NCI-H82 treated with DMSO at 0.1 percent for 48 hours (cell line): ENCODE data around the gene CPSF4L.

Source experiments
- DNase-seq: peaks from one replicate; lab custom pipeline; 2025; ENCODE audit not compliant: unreplicated experiment; lab: John Stamatoyannopoulos, UW

Gene CPSF4L

GRCh38 chr17:73290399-73291259, 28.9 kb upstream of the CPSF4L start:
- no peak for DNase-seq

DNA sequence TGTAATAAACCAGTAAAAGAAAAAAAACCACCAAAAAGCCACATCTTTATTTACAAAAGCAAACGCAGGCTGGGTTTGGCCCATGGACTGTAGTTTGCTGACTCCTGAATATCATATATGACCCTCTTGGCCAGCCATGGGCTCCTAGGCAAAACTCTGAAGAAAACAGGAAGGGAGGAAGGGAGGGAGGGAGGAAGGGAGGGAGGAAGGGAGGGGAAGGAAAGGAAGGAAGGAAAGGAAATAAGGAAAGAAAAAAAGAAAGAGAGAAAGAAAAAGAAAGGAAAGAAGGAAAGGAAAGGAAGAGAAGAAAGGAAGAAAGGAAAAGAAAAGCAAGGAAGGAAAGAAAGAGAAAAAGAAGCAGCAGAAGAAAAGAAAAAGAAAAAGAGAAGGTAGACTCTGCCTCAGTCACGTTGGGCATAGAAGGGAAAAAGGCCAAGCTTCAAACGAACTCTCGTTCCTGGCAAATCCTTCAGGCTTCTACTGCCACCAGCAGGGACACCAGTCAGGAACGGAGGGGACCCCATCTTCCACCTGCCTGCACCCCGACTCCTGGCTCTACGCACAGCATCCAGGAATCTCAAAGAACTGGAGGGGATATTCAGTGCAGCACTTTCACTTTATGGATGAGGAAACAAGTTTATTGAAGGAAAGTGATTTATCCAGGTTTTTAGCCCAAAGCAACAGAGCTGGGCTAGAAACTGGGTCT, 28.0 kb upstream of the CPSF4L start:
- DNase-seq: no peak

DNA sequence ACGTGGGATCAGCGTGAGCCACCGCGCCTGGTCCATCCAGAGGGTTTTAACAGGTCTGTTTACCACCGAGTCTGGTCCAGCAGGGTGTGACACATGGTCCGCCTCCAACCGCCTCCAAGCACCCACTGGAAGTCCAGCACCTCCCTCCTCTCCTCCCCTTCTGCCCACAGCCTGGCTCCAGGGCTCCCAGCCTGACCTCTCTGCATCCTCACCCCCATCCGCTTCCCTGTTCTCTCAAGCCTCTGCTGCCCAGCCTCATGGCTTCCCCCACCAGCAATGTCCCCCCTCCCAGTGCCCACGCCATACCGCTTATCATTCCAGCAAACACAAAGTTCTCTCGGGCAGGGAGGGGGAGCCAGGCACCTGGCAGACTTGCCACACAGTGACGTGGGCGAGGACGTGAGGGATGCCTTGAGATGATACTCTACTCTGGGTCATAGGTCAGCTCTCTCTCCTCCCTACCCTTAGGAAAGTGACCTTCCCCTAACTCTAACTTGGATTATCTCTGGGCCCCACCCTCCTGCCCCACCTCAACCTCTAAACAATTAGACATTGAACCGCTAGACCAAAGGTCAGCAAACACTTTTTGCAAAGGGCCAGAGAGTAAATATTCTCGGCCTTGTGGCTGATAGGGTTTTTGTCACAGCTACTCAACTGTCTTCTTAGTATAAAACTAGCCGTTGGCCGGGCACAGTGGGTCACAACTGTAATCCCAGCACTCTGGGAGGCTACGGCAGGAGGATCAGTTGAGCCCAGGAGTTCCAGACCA, 27.0 kb upstream of the CPSF4L start:
- no peak for DNase-seq

DNA sequence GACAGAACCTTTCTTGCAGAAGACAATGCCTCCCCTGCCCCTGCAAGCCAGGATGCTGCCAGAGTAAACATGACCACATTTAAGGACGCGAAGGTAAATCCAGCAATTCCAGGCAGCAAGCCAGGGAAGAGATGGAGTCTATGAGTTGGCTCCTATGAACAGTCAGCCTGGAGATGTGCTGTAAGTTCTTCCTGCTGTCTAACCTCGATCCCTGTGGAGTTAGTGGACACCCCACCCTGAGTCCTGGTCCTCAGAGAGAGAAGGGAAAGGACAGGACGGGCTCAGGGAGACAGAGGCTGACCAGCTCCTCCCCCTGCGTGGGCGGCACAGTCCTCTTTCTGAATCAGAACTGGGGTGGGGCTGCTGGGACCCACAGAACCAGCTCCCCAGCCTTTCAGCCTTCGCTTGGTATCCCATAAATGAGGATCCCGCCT, 25.2 kb upstream of the CPSF4L start:
- no peak for DNase-seq

DNA sequence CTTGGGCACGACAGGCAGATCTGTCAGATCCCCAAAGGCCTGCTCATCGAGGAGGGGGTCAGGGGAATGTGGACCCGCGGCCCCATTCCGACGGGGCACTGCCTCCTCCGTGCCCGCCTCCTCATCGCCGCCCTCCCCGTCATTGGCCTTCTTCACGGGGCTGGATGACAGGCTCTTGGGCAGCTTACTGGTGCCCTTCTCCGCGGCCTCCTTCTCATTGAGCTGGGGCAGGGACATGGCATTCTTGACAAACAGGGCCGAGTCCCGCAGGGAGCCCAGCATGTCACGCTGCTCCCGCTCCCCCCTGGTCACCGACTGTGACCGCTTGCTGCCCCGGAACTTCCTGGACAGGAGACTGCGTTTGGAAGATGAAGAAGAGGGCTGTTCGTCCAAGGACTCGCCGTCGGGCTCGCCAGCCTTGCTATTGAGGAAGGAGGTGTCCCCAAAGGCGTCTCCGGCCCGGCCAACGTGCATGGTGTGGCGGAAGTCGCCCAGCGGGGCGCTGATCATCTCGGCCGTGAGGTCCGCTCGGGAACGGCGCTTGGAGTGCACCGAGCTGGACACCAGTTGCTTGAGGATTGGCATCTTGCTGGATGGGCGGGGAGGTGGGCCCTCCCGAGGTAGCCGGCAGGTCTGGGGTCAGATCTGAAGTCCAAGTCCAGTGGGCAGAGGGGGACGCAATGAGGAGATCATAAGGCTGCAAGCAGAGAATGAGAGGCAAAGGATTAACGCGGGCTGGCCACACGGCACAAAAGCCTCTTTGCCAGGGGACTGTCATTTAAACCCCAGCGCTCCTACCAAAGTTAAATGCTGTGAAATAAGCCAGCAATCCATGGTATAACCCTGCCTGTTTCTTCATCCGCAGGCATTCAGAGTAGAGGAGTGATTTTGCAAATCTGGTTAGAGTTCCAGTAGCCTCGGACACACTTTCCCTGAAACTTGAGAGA, 24.5 kb upstream of the CPSF4L start:
- DNase-seq: no peak

- DNase-seq: no peak
Observed at GRCh38 chr17:73285603-73285908, 23.9 kb upstream of the CPSF4L start.

GRCh38 chr17:73284906-73285602, 23.4 kb upstream of the CPSF4L start:
- no peak for DNase-seq

DNA sequence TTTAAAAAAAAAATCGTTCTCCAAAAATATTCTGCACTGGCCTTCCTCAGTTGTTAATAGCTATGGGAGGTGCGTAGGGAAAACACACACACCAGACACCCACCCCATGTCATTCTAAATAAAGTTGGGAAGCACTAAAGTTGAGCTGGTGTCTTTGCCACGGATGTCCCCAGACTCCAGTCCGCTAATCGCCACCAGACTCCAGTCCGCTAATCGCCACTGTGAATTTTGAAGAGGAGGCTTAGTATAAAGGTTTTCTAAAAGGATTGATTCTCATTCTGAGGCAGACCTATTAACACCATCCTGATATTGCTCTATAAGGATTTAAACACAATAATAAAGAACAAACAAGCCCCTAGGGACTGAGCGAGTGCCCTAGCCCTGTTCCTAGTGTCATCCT, 22.7 kb upstream of the CPSF4L start:
- peak; percentile 78 for DNase-seq

- peak; percentile 18 for DNase-seq
Observed at GRCh38 chr17:73283841-73284282, 22.2 kb upstream of the CPSF4L start.

- DNase-seq: no peak
Observed at GRCh38 chr17:73283250-73283649, 21.6 kb upstream of the CPSF4L start.

GRCh38 chr17:73282629-73283028, 20.9 kb upstream of the CPSF4L start:
- no peak for DNase-seq

GRCh38 chr17:73281928-73282327, 20.2 kb upstream of the CPSF4L start:
- DNase-seq: no peak

DNA sequence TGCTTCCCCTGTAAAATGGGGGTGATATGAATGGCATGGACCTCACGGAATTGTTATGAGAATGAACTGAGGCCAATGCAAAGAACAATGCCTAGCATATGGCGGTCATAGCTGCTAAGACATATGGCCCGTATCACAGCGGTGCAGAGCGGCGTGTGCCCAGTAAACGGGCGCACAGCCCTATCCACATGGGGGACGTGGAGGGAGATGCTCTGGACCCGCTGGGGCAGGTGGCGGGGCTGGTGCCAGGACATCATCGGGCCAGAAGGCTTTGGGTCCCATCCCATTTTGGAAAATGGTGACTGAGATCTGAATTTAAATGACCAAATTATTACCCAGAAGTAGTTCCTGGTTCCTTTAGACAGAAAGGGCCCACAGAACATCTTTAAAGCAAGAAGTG, 18.5 kb upstream of the CPSF4L start:
- no peak for DNase-seq

GRCh38 chr17:73279704-73280103, 18.0 kb upstream of the CPSF4L start:
- DNase-seq: no peak

- peak; percentile 97 for DNase-seq
Observed at GRCh38 chr17:73278465-73279453, 17.1 kb upstream of the CPSF4L start.

DNA sequence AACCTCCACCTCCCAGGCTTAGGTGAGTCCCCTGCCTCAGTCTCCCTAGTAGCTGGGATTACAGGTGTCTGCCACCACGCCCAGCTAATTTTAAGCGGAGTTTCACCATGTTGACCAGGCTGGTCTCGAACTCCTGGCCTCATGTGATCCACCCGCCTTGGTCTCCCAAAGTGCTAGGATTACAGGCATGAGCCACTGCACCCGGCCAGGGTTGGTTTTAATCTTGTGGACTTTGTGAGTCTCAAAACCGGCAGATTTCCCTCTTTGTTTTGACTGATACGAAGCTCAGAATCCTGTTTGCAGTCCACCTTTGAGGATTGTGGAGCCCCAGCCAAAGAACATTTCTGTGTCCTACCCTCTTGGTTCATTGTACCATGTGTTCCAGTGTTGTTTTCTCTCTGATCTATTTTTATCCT, 16.4 kb upstream of the CPSF4L start:
- no peak for DNase-seq

GRCh38 chr17:73274490-73274889, 12.8 kb upstream of the CPSF4L start:
- DNase-seq: no peak

GRCh38 chr17:73272906-73273218, 11.2 kb upstream of the CPSF4L start:
- no peak for DNase-seq

DNA sequence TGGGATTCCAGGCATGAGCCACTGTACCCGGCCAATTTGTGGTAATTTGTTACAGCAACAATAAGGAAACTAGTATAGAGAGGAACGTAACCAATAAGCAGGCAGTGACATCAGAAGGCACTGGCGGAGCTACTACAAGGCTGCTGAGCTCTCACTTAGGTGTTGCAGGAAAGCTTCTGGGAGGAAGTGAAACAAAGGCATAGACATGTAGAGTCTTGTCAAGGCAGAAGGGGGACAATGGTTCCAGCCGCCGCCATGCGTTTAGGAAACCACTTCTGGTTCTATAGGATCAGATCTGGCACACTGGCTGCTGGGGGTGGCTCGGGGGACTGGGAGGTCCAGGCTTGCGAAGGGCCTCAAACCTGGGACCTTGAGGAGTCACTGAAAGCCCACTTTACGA, 9.4 kb upstream of the CPSF4L start:
- DNase-seq: no peak
